ENCODE data around the gene RGS9.

The RGS9 gene

GRCh38 chr17:65103431-65103830 is 33.7 kb upstream of the RGS9 start:
- TF ChIP-seq, protein P1, sequence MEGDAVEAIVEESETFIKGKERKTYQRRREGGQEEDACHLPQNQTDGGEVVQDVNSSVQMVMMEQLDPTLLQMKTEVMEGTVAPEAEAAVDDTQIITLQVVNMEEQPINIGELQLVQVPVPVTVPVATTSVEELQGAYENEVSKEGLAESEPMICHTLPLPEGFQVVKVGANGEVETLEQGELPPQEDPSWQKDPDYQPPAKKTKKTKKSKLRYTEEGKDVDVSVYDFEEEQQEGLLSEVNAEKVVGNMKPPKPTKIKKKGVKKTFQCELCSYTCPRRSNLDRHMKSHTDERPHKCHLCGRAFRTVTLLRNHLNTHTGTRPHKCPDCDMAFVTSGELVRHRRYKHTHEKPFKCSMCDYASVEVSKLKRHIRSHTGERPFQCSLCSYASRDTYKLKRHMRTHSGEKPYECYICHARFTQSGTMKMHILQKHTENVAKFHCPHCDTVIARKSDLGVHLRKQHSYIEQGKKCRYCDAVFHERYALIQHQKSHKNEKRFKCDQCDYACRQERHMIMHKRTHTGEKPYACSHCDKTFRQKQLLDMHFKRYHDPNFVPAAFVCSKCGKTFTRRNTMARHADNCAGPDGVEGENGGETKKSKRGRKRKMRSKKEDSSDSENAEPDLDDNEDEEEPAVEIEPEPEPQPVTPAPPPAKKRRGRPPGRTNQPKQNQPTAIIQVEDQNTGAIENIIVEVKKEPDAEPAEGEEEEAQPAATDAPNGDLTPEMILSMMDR (conservative IDR thresholded peaks at IDR 0.05; ENCODE audit: low read depth, low read length): no peak
- H3K4me3 ChIP-seq (ENCODE audit: low read depth, low read length): no peak overlapping the region
- DNase-seq (ENCODE audit: low read depth): no peak

DNA sequence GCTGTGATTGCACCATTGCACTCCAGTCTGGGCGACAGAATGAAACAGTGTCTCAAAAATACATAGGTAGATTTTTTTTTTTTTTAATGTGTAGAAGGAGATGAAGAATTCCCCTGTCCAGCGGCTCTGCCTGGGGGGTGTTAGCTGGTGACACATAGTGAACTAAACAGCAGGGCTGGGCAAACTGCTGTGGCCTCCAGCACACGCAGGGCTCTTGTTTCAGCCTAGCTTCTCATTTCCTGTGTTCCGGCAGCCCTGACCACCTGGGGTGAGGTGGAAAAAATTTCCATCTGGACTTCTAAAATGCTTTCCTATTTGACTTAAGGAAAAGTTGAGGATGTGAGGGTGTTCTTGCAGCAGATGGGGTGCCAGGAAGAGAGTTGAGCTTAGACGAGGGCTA is 33.3 kb upstream of the RGS9 start:
- DNase-seq (ENCODE audit: low read depth): peak; percentile 70
- H3K4me3 ChIP-seq (ENCODE audit: low read depth, low read length): no peak overlapping the region
- TF ChIP-seq, protein P1 (conservative IDR thresholded peaks at IDR 0.05; ENCODE audit: low read depth, low read length): no peak

- H3K4me3 ChIP-seq (ENCODE audit: low read depth, low read length): no peak overlapping the region
- TF ChIP-seq, protein P1 (conservative IDR thresholded peaks at IDR 0.05; ENCODE audit: low read depth, low read length): no peak
- no peak for DNase-seq (ENCODE audit: low read depth)
These were observed 32.6 kb upstream of the RGS9 start for GRCh38 chr17:65104541-65104940.

DNA sequence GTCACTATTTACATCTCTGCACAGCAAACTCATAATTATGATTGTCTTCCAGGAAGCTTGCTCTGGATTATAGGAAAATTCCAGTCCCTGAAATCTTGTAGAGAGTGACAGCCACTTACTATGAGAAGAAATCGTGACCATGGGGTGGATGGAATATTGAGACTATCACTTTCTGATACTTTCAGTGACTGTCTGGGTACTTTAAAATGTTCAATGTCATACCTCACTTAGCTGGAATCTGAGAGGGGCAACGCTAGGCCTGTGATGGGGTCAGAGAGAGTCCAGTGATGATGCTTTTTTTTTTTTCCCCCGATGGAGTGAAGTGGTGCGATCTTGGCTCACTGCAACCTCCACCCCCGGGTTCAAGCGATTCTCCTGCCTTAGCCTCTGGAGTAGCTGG is 32.2 kb upstream of the RGS9 start:
- no peak for DNase-seq (ENCODE audit: low read depth)
- H3K4me3 ChIP-seq (ENCODE audit: low read depth, low read length): no peak overlapping the region
- TF ChIP-seq, protein P1 (conservative IDR thresholded peaks at IDR 0.05; ENCODE audit: low read depth, low read length): no peak

DNA sequence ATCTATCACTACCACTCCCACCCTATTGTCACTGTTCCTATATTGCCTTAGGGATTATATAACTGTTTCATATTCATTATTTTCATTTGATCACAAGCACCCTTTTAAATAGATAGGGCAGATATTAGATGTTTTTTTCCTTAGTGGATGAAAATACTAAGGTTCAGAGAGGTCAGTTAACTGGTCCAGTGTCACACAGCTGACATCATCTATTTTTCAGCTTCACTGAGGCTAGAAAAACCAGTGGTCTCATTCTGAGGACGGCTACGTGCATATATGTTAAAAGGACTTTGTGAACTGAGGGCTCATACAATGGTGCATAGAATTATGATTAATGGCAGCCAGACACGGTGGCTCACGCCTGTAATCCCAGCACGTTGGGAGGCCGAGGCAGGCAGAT is 29.0 kb upstream of the RGS9 start:
- TF ChIP-seq, protein P1 (conservative IDR thresholded peaks at IDR 0.05; ENCODE audit: low read depth, low read length): no peak
- no peak overlapping the region for H3K4me3 ChIP-seq (ENCODE audit: low read depth, low read length)
- no peak for DNase-seq (ENCODE audit: low read depth)

GRCh38 chr17:65109543-65109942 is 27.6 kb upstream of the RGS9 start:
- no peak for DNase-seq (ENCODE audit: low read depth)
- H3K4me3 ChIP-seq (ENCODE audit: low read depth, low read length): no peak overlapping the region
- TF ChIP-seq, protein P1 (conservative IDR thresholded peaks at IDR 0.05; ENCODE audit: low read depth, low read length): no peak

GRCh38 chr17:65109990-65110680 is 27.0 kb upstream of the RGS9 start:
- no peak for DNase-seq (ENCODE audit: low read depth)
- TF ChIP-seq, protein P1 (conservative IDR thresholded peaks at IDR 0.05; ENCODE audit: low read depth, low read length): no peak
- no peak overlapping the region for H3K4me3 ChIP-seq (ENCODE audit: low read depth, low read length)

Measured in choroid plexus epithelial cell (primary cell).